Measurements from ENCODE around the gene REEP6. TPM values are rescaled to one million over a fixed set of nuclear protein-coding genes. Genes with fewer than 3 reads are reported as not detected.

Gene REEP6
- total RNA-seq, 1 donor from 2014 or later = 16.6 TPM

- Mint-ChIP-seq H3K36me3 (ENCODE audit: insufficient read depth) (peaks cover 2% of the 10 kb centered on the region), H3K27me3 (peaks cover 29% of the 10 kb centered on the region), H3K27ac (no peak overlapping the region), H3K9me3 (ENCODE audit: low read depth) (no peaks in the 10 kb centered on the region), H3K4me1 (ENCODE audit: low read depth) (no peaks in the 10 kb centered on the region), H3K4me3 (ENCODE audit: low read depth) (no peak overlapping the region)
- TF ChIP-seq, protein P1, sequence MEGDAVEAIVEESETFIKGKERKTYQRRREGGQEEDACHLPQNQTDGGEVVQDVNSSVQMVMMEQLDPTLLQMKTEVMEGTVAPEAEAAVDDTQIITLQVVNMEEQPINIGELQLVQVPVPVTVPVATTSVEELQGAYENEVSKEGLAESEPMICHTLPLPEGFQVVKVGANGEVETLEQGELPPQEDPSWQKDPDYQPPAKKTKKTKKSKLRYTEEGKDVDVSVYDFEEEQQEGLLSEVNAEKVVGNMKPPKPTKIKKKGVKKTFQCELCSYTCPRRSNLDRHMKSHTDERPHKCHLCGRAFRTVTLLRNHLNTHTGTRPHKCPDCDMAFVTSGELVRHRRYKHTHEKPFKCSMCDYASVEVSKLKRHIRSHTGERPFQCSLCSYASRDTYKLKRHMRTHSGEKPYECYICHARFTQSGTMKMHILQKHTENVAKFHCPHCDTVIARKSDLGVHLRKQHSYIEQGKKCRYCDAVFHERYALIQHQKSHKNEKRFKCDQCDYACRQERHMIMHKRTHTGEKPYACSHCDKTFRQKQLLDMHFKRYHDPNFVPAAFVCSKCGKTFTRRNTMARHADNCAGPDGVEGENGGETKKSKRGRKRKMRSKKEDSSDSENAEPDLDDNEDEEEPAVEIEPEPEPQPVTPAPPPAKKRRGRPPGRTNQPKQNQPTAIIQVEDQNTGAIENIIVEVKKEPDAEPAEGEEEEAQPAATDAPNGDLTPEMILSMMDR (IDR thresholded peaks at IDR 0.05; ENCODE audit: unreplicated experiment) = no peak
- no peak for DNase-seq (ENCODE audit: low spot score, unreplicated experiment)
Measured at GRCh38 chr19:1459479-1459878, 31.5 kb upstream of the REEP6 start.

DNA sequence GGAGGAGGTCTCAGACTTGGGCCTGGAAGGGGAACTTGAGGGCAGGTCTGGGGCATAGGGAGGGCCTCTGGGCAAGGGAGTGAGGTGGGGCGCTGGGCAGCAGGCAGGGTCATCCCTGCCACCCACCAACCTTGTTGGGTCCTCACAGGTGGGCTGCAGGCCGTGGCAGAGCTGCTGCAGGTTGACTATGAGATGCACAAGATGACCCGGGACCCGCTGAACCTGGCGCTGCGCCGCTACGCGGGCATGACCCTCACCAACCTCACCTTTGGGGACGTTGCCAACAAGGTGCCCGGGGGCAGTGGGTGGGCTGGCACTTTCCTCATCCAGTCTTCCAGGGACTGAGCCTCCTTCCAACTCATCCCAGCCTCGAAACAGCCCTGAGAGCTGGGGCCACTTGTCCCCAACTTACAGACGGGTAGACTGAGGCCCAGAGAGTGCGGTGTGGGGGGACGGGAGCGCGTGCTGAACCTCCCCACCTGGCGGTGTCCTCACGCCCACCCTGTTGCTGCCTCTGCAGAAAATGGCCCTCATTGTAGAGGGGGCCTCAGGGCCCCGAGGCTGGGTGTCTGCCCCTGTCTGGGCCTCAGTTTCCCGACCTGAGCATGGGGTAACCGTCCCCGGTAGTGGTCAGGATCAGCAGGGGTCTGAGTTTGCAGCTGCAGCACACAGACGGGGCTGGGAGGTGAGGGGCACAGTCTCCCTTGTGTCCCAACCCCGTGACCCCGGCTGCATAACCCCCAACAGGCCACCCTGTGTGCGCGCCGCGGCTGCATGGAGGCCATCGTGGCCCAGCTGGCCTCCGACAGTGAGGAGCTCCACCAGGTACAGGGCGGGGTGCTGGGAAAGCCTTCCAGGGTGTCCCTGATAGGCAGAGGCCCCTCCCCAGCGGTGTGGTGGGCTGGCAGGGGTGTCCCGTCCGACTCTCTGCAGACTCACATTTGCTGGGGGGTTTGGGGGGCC is 30.7 kb upstream of the REEP6 start:
- H3K4me3 Mint-ChIP-seq (ENCODE audit: low read depth) = no peak overlapping the region
- no peak for DNase-seq (ENCODE audit: low spot score, unreplicated experiment)
- no peak overlapping the region for H3K27ac Mint-ChIP-seq
- peaks cover 2% of the 10 kb centered on the region for H3K36me3 Mint-ChIP-seq (ENCODE audit: insufficient read depth)
- H3K27me3 Mint-ChIP-seq = peaks cover 26% of the 10 kb centered on the region
- TF ChIP-seq, protein P1 (IDR thresholded peaks at IDR 0.05; ENCODE audit: unreplicated experiment) = no peak
- no peaks in the 10 kb centered on the region for H3K4me1 Mint-ChIP-seq (ENCODE audit: low read depth)
- H3K9me3 Mint-ChIP-seq (ENCODE audit: low read depth) = no peaks in the 10 kb centered on the region

DNA sequence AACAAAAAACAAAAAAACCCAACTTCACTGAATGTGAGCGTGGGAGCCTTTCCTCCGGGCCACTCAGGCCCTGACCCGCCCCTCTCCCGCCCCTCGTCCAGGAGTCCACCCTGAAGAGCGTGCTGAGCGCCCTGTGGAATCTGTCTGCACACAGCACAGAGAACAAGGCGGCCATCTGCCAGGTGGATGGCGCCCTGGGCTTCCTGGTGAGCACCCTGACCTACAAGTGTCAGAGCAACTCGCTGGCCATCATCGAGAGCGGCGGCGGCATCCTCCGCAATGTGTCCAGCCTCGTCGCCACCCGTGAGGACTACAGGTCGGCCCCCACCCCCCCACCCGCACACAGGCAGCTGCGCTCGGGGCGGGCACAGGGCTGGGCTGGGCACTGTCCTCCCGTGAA is 29.1 kb upstream of the REEP6 start:
- DNase-seq (ENCODE audit: low spot score, unreplicated experiment) = no peak
- H3K27me3 Mint-ChIP-seq = peaks cover 24% of the 10 kb centered on the region
- TF ChIP-seq, protein P1 (IDR thresholded peaks at IDR 0.05; ENCODE audit: unreplicated experiment) = no peak
- H3K36me3 Mint-ChIP-seq (ENCODE audit: insufficient read depth) = peaks cover 2% of the 10 kb centered on the region
- H3K27ac Mint-ChIP-seq = no peak overlapping the region
- no peaks in the 10 kb centered on the region for H3K9me3 Mint-ChIP-seq (ENCODE audit: low read depth)
- no peaks in the 10 kb centered on the region for H3K4me1 Mint-ChIP-seq (ENCODE audit: low read depth)
- no peak overlapping the region for H3K4me3 Mint-ChIP-seq (ENCODE audit: low read depth)

DNA sequence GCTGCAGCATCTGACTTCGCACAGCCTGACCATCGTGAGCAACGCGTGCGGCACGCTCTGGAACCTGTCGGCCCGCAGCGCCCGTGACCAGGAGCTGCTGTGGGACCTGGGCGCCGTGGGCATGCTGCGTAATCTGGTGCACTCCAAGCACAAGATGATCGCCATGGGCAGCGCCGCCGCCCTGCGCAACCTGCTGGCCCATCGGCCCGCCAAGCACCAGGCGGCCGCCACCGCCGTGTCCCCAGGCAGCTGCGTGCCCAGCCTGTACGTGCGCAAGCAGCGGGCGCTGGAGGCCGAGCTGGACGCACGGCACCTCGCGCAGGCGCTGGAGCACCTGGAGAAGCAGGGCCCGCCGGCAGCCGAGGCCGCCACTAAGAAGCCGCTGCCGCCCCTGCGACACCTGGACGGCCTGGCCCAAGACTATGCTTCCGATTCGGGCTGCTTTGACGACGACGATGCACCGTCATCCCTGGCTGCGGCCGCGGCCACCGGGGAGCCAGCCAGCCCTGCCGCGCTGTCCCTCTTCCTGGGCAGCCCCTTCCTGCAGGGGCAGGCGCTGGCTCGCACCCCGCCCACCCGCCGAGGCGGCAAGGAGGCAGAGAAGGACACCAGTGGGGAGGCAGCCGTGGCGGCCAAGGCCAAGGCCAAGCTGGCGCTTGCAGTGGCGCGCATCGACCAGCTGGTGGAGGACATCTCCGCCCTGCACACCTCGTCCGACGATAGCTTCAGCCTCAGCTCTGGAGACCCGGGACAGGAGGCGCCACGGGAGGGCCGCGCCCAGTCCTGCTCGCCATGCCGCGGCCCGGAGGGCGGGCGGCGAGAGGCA is 25.6 kb upstream of the REEP6 start:
- Mint-ChIP-seq H3K4me1 (ENCODE audit: low read depth) (peaks cover 2% of the 10 kb centered on the region), H3K4me3 (ENCODE audit: low read depth) (no peak overlapping the region), H3K9me3 (ENCODE audit: low read depth) (no peaks in the 10 kb centered on the region), H3K27me3 (peaks cover 6% of the 10 kb centered on the region), H3K36me3 (ENCODE audit: insufficient read depth) (no peaks in the 10 kb centered on the region), H3K27ac (no peak overlapping the region)
- TF ChIP-seq, protein P1 (IDR thresholded peaks at IDR 0.05; ENCODE audit: unreplicated experiment) = peak; percentile 54
- DNase-seq (ENCODE audit: low spot score, unreplicated experiment) = no peak

- TF ChIP-seq, protein P1 (IDR thresholded peaks at IDR 0.05; ENCODE audit: unreplicated experiment) = no peak
- no peaks in the 10 kb centered on the region for H3K9me3 Mint-ChIP-seq (ENCODE audit: low read depth)
- H3K4me1 Mint-ChIP-seq (ENCODE audit: low read depth) = peaks cover 2% of the 10 kb centered on the region
- no peaks in the 10 kb centered on the region for H3K36me3 Mint-ChIP-seq (ENCODE audit: insufficient read depth)
- no peak overlapping the region for H3K4me3 Mint-ChIP-seq (ENCODE audit: low read depth)
- peaks cover 7% of the 10 kb centered on the region for H3K27me3 Mint-ChIP-seq
- DNase-seq (ENCODE audit: low spot score, unreplicated experiment) = no peak
- H3K27ac Mint-ChIP-seq = no peak overlapping the region
Measured at GRCh38 chr19:1466018-1466460, 24.9 kb upstream of the REEP6 start.
